HUES6 (cell line): ENCODE measurements around the gene ANKRD28.

Source experiments
- H3K27ac ChIP-seq: 2 replicates; pipeline ENCODE4 v1.7.0; 2013; ENCODE audit warnings: low read depth, mild to moderate bottlenecking, low read length, inconsistent platforms
- H3K27me3 ChIP-seq: 2 replicates; pipeline ENCODE4 v1.6.1; 2013; ENCODE audit warnings: low read length; ENCODE audit not compliant: control insufficient read depth, insufficient read depth
- H3K36me3 ChIP-seq: 2 replicates; pipeline ENCODE4 v1.6.1; 2013; ENCODE audit warnings: low read length; ENCODE audit not compliant: control insufficient read depth, insufficient read depth
- H3K4me1 ChIP-seq: 2 replicates; pipeline ENCODE4 v1.6.1; 2013; ENCODE audit warnings: low read length; ENCODE audit not compliant: control insufficient read depth, insufficient read depth
- H3K4me3 ChIP-seq: 2 replicates; pipeline ENCODE4 v1.5.1; 2013; ENCODE audit warnings: low read depth, low read length
- H3K9ac ChIP-seq: one replicate; pipeline ENCODE4 v1.6.1; 2013; ENCODE audit warnings: mild to moderate bottlenecking, low read length
- H3K9me3 ChIP-seq: 2 replicates; pipeline ENCODE4 v1.6.1; 2013; ENCODE audit warnings: low read depth, low read length; ENCODE audit not compliant: control insufficient read depth, insufficient read depth

The ANKRD28 gene

GRCh38 chr3:15724446-15724845 lies 73.3 kb downstream of the ANKRD28 start:
- Histone ChIP-seq H3K4me3 (no peak overlapping the region), H3K27ac (no peak overlapping the region), H3K27me3 (no peaks in the 10 kb centered on the region), H3K9ac (no peak overlapping the region), H3K9me3 (no peaks in the 10 kb centered on the region), H3K36me3 (peaks cover 47% of the 10 kb centered on the region), H3K4me1 (peaks cover 6% of the 10 kb centered on the region; the same call in 1 of the 2 replicates)

- Histone ChIP-seq H3K4me1 (peaks cover 6% of the 10 kb centered on the region; the same call in 1 of the 2 replicates), H3K36me3 (peaks cover 43% of the 10 kb centered on the region), H3K27me3 (no peaks in the 10 kb centered on the region), H3K9me3 (no peaks in the 10 kb centered on the region), H3K9ac (no peak overlapping the region), H3K27ac (no peak overlapping the region), H3K4me3 (no peak overlapping the region)
Measured at GRCh38 chr3:15723624-15723884, 74.2 kb downstream of the ANKRD28 start.

GRCh38 chr3:15722877-15723623 lies 74.7 kb downstream of the ANKRD28 start:
- Histone ChIP-seq H3K9ac (no peak overlapping the region), H3K4me3 (no peak overlapping the region), H3K4me1 (peaks cover 6% of the 10 kb centered on the region; the same call in 1 of the 2 replicates), H3K27ac (no peak overlapping the region), H3K9me3 (no peaks in the 10 kb centered on the region), H3K27me3 (no peaks in the 10 kb centered on the region), H3K36me3 (peaks cover 40% of the 10 kb centered on the region)

GRCh38 chr3:15716178-15716577 lies 81.6 kb downstream of the ANKRD28 start:
- Histone ChIP-seq H3K4me1 (no peaks in the 10 kb centered on the region), H3K9me3 (no peaks in the 10 kb centered on the region), H3K4me3 (no peak overlapping the region), H3K27ac (no peak overlapping the region), H3K36me3 (peaks cover 15% of the 10 kb centered on the region; the same call in 1 of the 2 replicates), H3K9ac (no peak overlapping the region), H3K27me3 (no peaks in the 10 kb centered on the region)

- peaks cover 20% of the 10 kb centered on the region for H3K36me3 ChIP-seq
- H3K4me3 ChIP-seq: no peak overlapping the region
- H3K9ac ChIP-seq: no peak overlapping the region
- no peaks in the 10 kb centered on the region for H3K4me1 ChIP-seq
- H3K27me3 ChIP-seq: no peaks in the 10 kb centered on the region
- H3K27ac ChIP-seq: no peak overlapping the region
- no peaks in the 10 kb centered on the region for H3K9me3 ChIP-seq
Measured at GRCh38 chr3:15714448-15714847, 83.3 kb downstream of the ANKRD28 start.

- Histone ChIP-seq H3K4me3 (no peak overlapping the region), H3K9ac (no peak overlapping the region), H3K4me1 (no peaks in the 10 kb centered on the region), H3K27me3 (no peaks in the 10 kb centered on the region), H3K9me3 (no peaks in the 10 kb centered on the region), H3K27ac (no peak overlapping the region), H3K36me3 (peaks cover 28% of the 10 kb centered on the region)
Measured at GRCh38 chr3:15713364-15713763, 84.4 kb downstream of the ANKRD28 start.

GRCh38 chr3:15711281-15711680 lies 86.5 kb downstream of the ANKRD28 start:
- no peak overlapping the region for H3K27ac ChIP-seq
- no peak overlapping the region for H3K9ac ChIP-seq
- H3K27me3 ChIP-seq: no peaks in the 10 kb centered on the region
- H3K4me3 ChIP-seq: no peak overlapping the region
- peaks cover 42% of the 10 kb centered on the region for H3K36me3 ChIP-seq
- no peaks in the 10 kb centered on the region for H3K4me1 ChIP-seq
- H3K9me3 ChIP-seq: no peaks in the 10 kb centered on the region

- Histone ChIP-seq H3K27ac (no peak overlapping the region), H3K9ac (no peak overlapping the region), H3K4me1 (no peaks in the 10 kb centered on the region), H3K4me3 (no peak overlapping the region), H3K27me3 (no peaks in the 10 kb centered on the region), H3K9me3 (no peaks in the 10 kb centered on the region), H3K36me3 (peaks cover 42% of the 10 kb centered on the region)
Measured at GRCh38 chr3:15708882-15709677, 88.7 kb downstream of the ANKRD28 start.

- no peak overlapping the region for H3K27ac ChIP-seq
- peaks cover 42% of the 10 kb centered on the region for H3K36me3 ChIP-seq
- no peaks in the 10 kb centered on the region for H3K27me3 ChIP-seq
- H3K9me3 ChIP-seq: no peaks in the 10 kb centered on the region
- no peak overlapping the region for H3K9ac ChIP-seq
- H3K4me1 ChIP-seq: no peaks in the 10 kb centered on the region
- H3K4me3 ChIP-seq: no peak overlapping the region
Measured at GRCh38 chr3:15707779-15708178, 90.0 kb downstream of the ANKRD28 start.

- no peaks in the 10 kb centered on the region for H3K27me3 ChIP-seq
- H3K9me3 ChIP-seq: no peaks in the 10 kb centered on the region
- no peak overlapping the region for H3K9ac ChIP-seq
- no peak overlapping the region for H3K27ac ChIP-seq
- no peaks in the 10 kb centered on the region for H3K4me1 ChIP-seq
- no peak overlapping the region for H3K4me3 ChIP-seq
- peaks cover 15% of the 10 kb centered on the region for H3K36me3 ChIP-seq
Measured at GRCh38 chr3:15703346-15703745, 94.4 kb downstream of the ANKRD28 start.

- H3K27me3 ChIP-seq: no peaks in the 10 kb centered on the region
- H3K4me3 ChIP-seq: no peak overlapping the region
- peaks cover 49% of the 10 kb centered on the region for H3K36me3 ChIP-seq
- H3K9ac ChIP-seq: no peak overlapping the region
- H3K27ac ChIP-seq: no peak overlapping the region
- no peaks in the 10 kb centered on the region for H3K4me1 ChIP-seq
- H3K9me3 ChIP-seq: no peaks in the 10 kb centered on the region
Measured at GRCh38 chr3:15694628-15695027, 103.2 kb downstream of the ANKRD28 start.
